ENCODE measurements around the gene PPP2R5B.

Gene PPP2R5B

GRCh38 chr11:64920124-64920523 is 4.4 kb upstream of the PPP2R5B start:
- no peak for TF ChIP-seq CTCF (IDR thresholded peaks at IDR 0.05; ENCODE audit: insufficient read depth, missing control alignments)
- DNase-seq (ENCODE audit: insufficient read length, low spot score) (no peak), FAIRE-seq (no peak)

- TF ChIP-seq CTCF (IDR thresholded peaks at IDR 0.05; ENCODE audit: insufficient read depth, missing control alignments), result no peak
- DNase-seq (ENCODE audit: insufficient read length, low spot score), result no peak
- no peak for FAIRE-seq
These were observed 3.1 kb upstream of the PPP2R5B start for GRCh38 chr11:64921384-64921783.

- no peak for DNase-seq (ENCODE audit: insufficient read length, low spot score)
- FAIRE-seq, result no peak
- no peak for TF ChIP-seq CTCF (IDR thresholded peaks at IDR 0.05; ENCODE audit: insufficient read depth, missing control alignments)
These were observed 1.3 kb upstream of the PPP2R5B start for GRCh38 chr11:64923151-64923661.

GRCh38 chr11:64924910-64925284 is 408 bp downstream of the PPP2R5B start:
- DNase-seq (ENCODE audit: insufficient read length, low spot score), result no peak
- FAIRE-seq, result no peak
- TF ChIP-seq CTCF (IDR thresholded peaks at IDR 0.05; ENCODE audit: insufficient read depth, missing control alignments), result no peak

GRCh38 chr11:64925536-64926436 is 1.3 kb downstream of the PPP2R5B start:
- TF ChIP-seq CTCF (IDR thresholded peaks at IDR 0.05; ENCODE audit: insufficient read depth, missing control alignments), result no peak
- FAIRE-seq, result no peak
- no peak for DNase-seq (ENCODE audit: insufficient read length, low spot score)

GRCh38 chr11:64926689-64927088 is 2.2 kb downstream of the PPP2R5B start:
- TF ChIP-seq CTCF (IDR thresholded peaks at IDR 0.05; ENCODE audit: insufficient read depth, missing control alignments), result no peak
- no peak for FAIRE-seq
- DNase-seq (ENCODE audit: insufficient read length, low spot score), result no peak

GRCh38 chr11:64928957-64929356 is 4.5 kb downstream of the PPP2R5B start:
- TF ChIP-seq CTCF (IDR thresholded peaks at IDR 0.05; ENCODE audit: insufficient read depth, missing control alignments), result no peak
- FAIRE-seq (no peak), DNase-seq (ENCODE audit: insufficient read length, low spot score) (no peak)

Measured in D721Med (cell line).